H9 (cell line): ENCODE results near the gene IL17REL. TPM values are rescaled to one million over a fixed set of nuclear protein-coding genes. Genes with fewer than 3 reads are reported as not detected.

Source experiments
- DNase-seq: peaks from one replicate; pipeline ENCODE4 v3.0.0-alpha.2; 2017
- H2AFZ ChIP-seq: one replicate; pipeline ENCODE4 v1.6.1; 2013; ENCODE audit warnings: mild to moderate bottlenecking, low read length, control low read depth, moderate library complexity
- H2AK5ac ChIP-seq: 2 replicates; pipeline ENCODE4 v1.6.1; 2013; ENCODE audit warnings: low read length, control low read depth, mixed read lengths; ENCODE audit not compliant: insufficient read length
- H2BK120ac ChIP-seq: one replicate; pipeline ENCODE4 v1.6.1; 2013; ENCODE audit warnings: low read depth, mild to moderate bottlenecking, low read length, control low read depth, inconsistent platforms; ENCODE audit not compliant: poor library complexity, severe bottlenecking
- H2BK12ac ChIP-seq: 2 replicates; pipeline ENCODE4 v1.6.1; 2013; ENCODE audit warnings: low read length, control low read depth, mixed read lengths, low read depth; ENCODE audit not compliant: insufficient read length
- H2BK15ac ChIP-seq: 2 replicates; pipeline ENCODE4 v1.6.1; 2013; ENCODE audit warnings: low read depth, low read length, control low read depth
- H2BK20ac ChIP-seq: one replicate; pipeline ENCODE4 v1.6.1; 2013; ENCODE audit warnings: low read depth, mild to moderate bottlenecking, low read length, control low read depth, inconsistent platforms; ENCODE audit not compliant: poor library complexity, severe bottlenecking
- H2BK5ac ChIP-seq: 2 replicates; pipeline ENCODE4 v1.6.1; 2013; ENCODE audit warnings: low read length, control low read depth, mixed read lengths; ENCODE audit not compliant: insufficient read length
- H3K14ac ChIP-seq: 2 replicates; pipeline ENCODE4 v1.6.1; 2013; ENCODE audit warnings: low read length, control low read depth; ENCODE audit not compliant: insufficient read depth
- H3K18ac ChIP-seq: 2 replicates; pipeline ENCODE4 v1.6.1; 2013; ENCODE audit warnings: low read depth, mild to moderate bottlenecking, mixed read lengths, low read length, control low read depth; ENCODE audit not compliant: insufficient read length
- H3K23ac ChIP-seq: 2 replicates; pipeline ENCODE4 v1.6.1; 2013; ENCODE audit warnings: low read length, control low read depth, mixed read lengths, low read depth; ENCODE audit not compliant: insufficient read length
- H3K23me2 ChIP-seq: 2 replicates; pipeline ENCODE4 v1.6.1; 2013; ENCODE audit warnings: low read depth, mild to moderate bottlenecking, mixed read lengths, low read length, control low read depth; ENCODE audit not compliant: insufficient read length, poor library complexity, severe bottlenecking
- H3K27ac ChIP-seq: 2 replicates; pipeline ENCODE4 v1.5.1; 2013; ENCODE audit warnings: low read length, control low read depth, mixed read lengths, low read depth; ENCODE audit not compliant: insufficient read length
- H3K27me3 ChIP-seq: 2 replicates; pipeline ENCODE4 v1.6.1; 2013; ENCODE audit warnings: low read length, control low read depth, inconsistent platforms; ENCODE audit not compliant: insufficient read depth
- H3K4ac ChIP-seq: 2 replicates; pipeline ENCODE4 v1.6.1; 2013; ENCODE audit warnings: low read depth, mild to moderate bottlenecking, control low read depth, inconsistent platforms, low read length, moderate library complexity
- H3K4me1 ChIP-seq: 2 replicates; pipeline ENCODE4 v1.6.1; 2013; ENCODE audit warnings: low read length, control low read depth, inconsistent platforms; ENCODE audit not compliant: insufficient read depth
- H3K4me2 ChIP-seq: 2 replicates; pipeline ENCODE4 v1.6.1; 2013; ENCODE audit warnings: low read length, control low read depth, mixed read lengths; ENCODE audit not compliant: insufficient read length, insufficient read depth
- H3K56ac ChIP-seq: 2 replicates; pipeline ENCODE4 v1.6.1; 2013; ENCODE audit warnings: low read depth, mild to moderate bottlenecking, mixed read lengths, low read length, control low read depth; ENCODE audit not compliant: insufficient read length
- H3K79me1 ChIP-seq: 2 replicates; pipeline ENCODE4 v1.6.1; 2013; ENCODE audit warnings: low read depth, mild to moderate bottlenecking, moderate library complexity, low read length, control low read depth, inconsistent platforms; ENCODE audit not compliant: insufficient read depth, poor library complexity, severe bottlenecking
- H3K79me2 ChIP-seq: 2 replicates; pipeline ENCODE4 v1.6.1; 2013; ENCODE audit warnings: low read length, control low read depth, inconsistent platforms; ENCODE audit not compliant: insufficient read depth
- H3K9ac ChIP-seq: 2 replicates; pipeline ENCODE4 v1.6.1; 2013; ENCODE audit warnings: low read length, control low read depth, mixed read lengths; ENCODE audit not compliant: insufficient read length; ENCODE audit errors: extremely low read depth
- H3K9me3 ChIP-seq: one replicate; pipeline ENCODE4 v1.6.1; 2013; ENCODE audit warnings: low read depth, low read length, inconsistent platforms; ENCODE audit not compliant: control insufficient read depth
- H3T11ph ChIP-seq: one replicate; pipeline ENCODE4 v1.6.1; 2013; ENCODE audit warnings: mild to moderate bottlenecking, low read length, control low read depth, inconsistent platforms
- H4K20me1 ChIP-seq: one replicate; pipeline ENCODE4 v1.6.1; 2013; ENCODE audit not compliant: control insufficient read depth, insufficient read length, insufficient read depth
- H4K5ac ChIP-seq: 2 replicates; pipeline ENCODE4 v1.6.1; 2013; ENCODE audit warnings: low read depth, mild to moderate bottlenecking, mixed read lengths, low read length, control low read depth; ENCODE audit not compliant: insufficient read length
- H4K8ac ChIP-seq: replicated peaks from 2 replicates; pipeline ENCODE4 v1.6.1; 2013; ENCODE audit warnings: low read length, control low read depth, mixed read lengths, low read depth; ENCODE audit not compliant: insufficient read length
- H4K91ac ChIP-seq: 2 replicates; pipeline ENCODE4 v1.6.1; 2013; ENCODE audit warnings: low read depth, mild to moderate bottlenecking, moderate library complexity, mixed read lengths, low read length, control low read depth; ENCODE audit not compliant: insufficient read length
- H3K27ac Mint-ChIP-seq, 3 experiments: 2 replicates in 2 of 3; 3 replicates in 1 of 3; pipeline ENCODE4 v1.8.0; 2020 to 2021; ENCODE audit warnings: mixed read lengths in 3 of 3, mild to moderate bottlenecking in 1 of 3, moderate library complexity in 1 of 3
- H3K27me3 Mint-ChIP-seq: 2 replicates; pipeline ENCODE4 v1.8.0; 2021; ENCODE audit warnings: low read depth, mild to moderate bottlenecking, moderate library complexity, mixed read lengths
- H3K36me3 Mint-ChIP-seq, 3 experiments: 2 replicates in 2 of 3; 3 replicates in 1 of 3; pipeline ENCODE4 v1.8.0; 2020 to 2021; ENCODE audit warnings: low read depth in 3 of 3, mixed read lengths in 3 of 3; ENCODE audit not compliant: insufficient read depth in 1 of 3
- H3K4me1 Mint-ChIP-seq, 2 experiments: 2 replicates each; pipeline ENCODE4 v1.8.0; 2020; ENCODE audit warnings: mixed read lengths in 2 of 2
- H3K4me3 Mint-ChIP-seq, 2 experiments: 2 replicates in 1 of 2; 3 replicates in 1 of 2; pipeline ENCODE4 v1.8.0; 2020 to 2021; ENCODE audit warnings: mild to moderate bottlenecking in 2 of 2, mixed read lengths in 2 of 2, moderate library complexity in 1 of 2
- H3K9me3 Mint-ChIP-seq, 2 experiments: 2 replicates in 1 of 2; 3 replicates in 1 of 2; pipeline ENCODE4 v1.8.0; 2020; ENCODE audit warnings: mild to moderate bottlenecking in 2 of 2, mixed read lengths in 2 of 2, moderate library complexity in 1 of 2
- WGBS: extraction: QIAGEN DNeasy Blood & Tissue Kit; methylation state at CpG from one replicate; pipeline ENCODE4 v1.1.7; 2013; ENCODE audit warnings: missing lambda C conversion rate, low lambda C conversion rate, mixed read lengths; ENCODE audit not compliant: insufficient read length; ENCODE audit errors: extremely low coverage; 5-methylcytosine and 5-hydroxymethylcytosine counted together
- total RNA-seq: library from RNA; stranded (reverse); gene quantifications from 2 replicates; pipeline ENCODE4 v1.2.1, GENCODE V29; 2021
- TF ChIP-seq, protein P1 (sequence below): fragments of 200-600 bp; sonication (generic); conservative IDR thresholded peaks from 3 replicates; pipeline ENCODE4 v1.8.0; 2021; ENCODE audit warnings: antibody characterized with exemption, mild to moderate bottlenecking

Gene IL17REL
- total RNA-seq, 1 experiment from 2014 or later = 0.20 TPM

DNA sequence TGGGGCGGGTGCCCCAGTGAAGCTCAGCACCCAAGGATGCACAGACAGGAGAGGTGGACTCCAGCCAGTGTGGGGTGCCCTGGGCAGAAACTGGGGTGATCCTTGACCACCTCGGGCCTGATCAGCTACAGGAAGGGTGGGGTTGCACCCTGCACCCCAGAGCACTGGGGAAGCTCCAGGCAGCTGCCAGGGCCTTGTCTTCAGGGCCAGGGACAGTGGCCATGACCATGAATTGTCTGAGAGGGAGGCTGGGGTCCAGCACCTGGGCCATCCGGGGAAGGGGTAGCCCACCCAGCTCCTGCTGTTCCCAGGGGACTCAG lies 17.6 kb downstream of the IL17REL start:
- no peak overlapping the region for H4K91ac ChIP-seq
- TF ChIP-seq, protein P1, sequence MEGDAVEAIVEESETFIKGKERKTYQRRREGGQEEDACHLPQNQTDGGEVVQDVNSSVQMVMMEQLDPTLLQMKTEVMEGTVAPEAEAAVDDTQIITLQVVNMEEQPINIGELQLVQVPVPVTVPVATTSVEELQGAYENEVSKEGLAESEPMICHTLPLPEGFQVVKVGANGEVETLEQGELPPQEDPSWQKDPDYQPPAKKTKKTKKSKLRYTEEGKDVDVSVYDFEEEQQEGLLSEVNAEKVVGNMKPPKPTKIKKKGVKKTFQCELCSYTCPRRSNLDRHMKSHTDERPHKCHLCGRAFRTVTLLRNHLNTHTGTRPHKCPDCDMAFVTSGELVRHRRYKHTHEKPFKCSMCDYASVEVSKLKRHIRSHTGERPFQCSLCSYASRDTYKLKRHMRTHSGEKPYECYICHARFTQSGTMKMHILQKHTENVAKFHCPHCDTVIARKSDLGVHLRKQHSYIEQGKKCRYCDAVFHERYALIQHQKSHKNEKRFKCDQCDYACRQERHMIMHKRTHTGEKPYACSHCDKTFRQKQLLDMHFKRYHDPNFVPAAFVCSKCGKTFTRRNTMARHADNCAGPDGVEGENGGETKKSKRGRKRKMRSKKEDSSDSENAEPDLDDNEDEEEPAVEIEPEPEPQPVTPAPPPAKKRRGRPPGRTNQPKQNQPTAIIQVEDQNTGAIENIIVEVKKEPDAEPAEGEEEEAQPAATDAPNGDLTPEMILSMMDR = no peak
- no peak overlapping the region for H2AFZ ChIP-seq
- H4K5ac ChIP-seq = no peak overlapping the region
- H3K79me2 ChIP-seq = no peaks in the 10 kb centered on the region
- peaks cover under 1% of the 10 kb centered on the region; the same call in 1 of the 2 replicates for H3K27me3 ChIP-seq
- no peaks in the 10 kb centered on the region for H3K9me3 ChIP-seq
- H2BK12ac ChIP-seq = no peak overlapping the region
- peaks cover 0 to 3% (median 0%) of the 10 kb centered on the region in 3 experiments; a peak in 3 of 7 replicates for H3K36me3 Mint-ChIP-seq
- no peak overlapping the region for H4K8ac ChIP-seq
- H4K20me1 ChIP-seq = no peaks in the 10 kb centered on the region
- peaks cover 8 to 13% of the 10 kb centered on the region in 2 experiments; a peak in 3 of 4 replicates for H3K4me1 Mint-ChIP-seq
- H3K4me3 Mint-ChIP-seq = no peak overlapping the region
- H3K23ac ChIP-seq = no peak overlapping the region
- no peak overlapping the region for H3K4ac ChIP-seq
- no peak overlapping the region for H3K27ac Mint-ChIP-seq
- no peak overlapping the region for H3K9ac ChIP-seq
- H3K56ac ChIP-seq = no peak overlapping the region
- H3K79me1 ChIP-seq = no peaks in the 10 kb centered on the region
- no CpG with 5 or more reads among the region's 3 CpGs for WGBS
- H3K4me1 ChIP-seq = no peaks in the 10 kb centered on the region
- peaks cover 4% of the 10 kb centered on the region for H3K23me2 ChIP-seq
- no peak overlapping the region for H2BK15ac ChIP-seq
- peaks cover 19 to 20% of the 10 kb centered on the region in 2 experiments for H3K9me3 Mint-ChIP-seq
- H3T11ph ChIP-seq = no peak overlapping the region
- H3K27me3 Mint-ChIP-seq = peaks cover 34% of the 10 kb centered on the region
- DNase-seq = no peak
- H2BK120ac ChIP-seq = no peak overlapping the region
- H2AK5ac ChIP-seq = no peak overlapping the region
- no peak overlapping the region for H3K27ac ChIP-seq
- H3K18ac ChIP-seq = no peak overlapping the region
- no peak overlapping the region for H3K14ac ChIP-seq
- no peak overlapping the region for H3K4me2 ChIP-seq
- H2BK20ac ChIP-seq = no peak overlapping the region
- H2BK5ac ChIP-seq = no peak overlapping the region
